Right cardiac atrium (tissue), 5 donors: ENCODE results near the gene OR2V2. TPM values are rescaled to one million over a fixed set of nuclear protein-coding genes. Genes with fewer than 3 reads are reported as not detected.
A peak's percentile ranks its signal among the peaks of the same experiment; 100 is the strongest.
"Not testable (repeated sequence)": the region's sequence is repeated elsewhere in the genome, so short reads cannot be mapped to it uniquely, and the experiment has no call there.

Experiments used
- ATAC-seq, 2 donors: fragments of 200-7000 bp; cut with Tn5 transposase; one replicate each; pipeline versions ENCODE4 v1.8.0 to v1.9.1; 2020; ENCODE audit warnings: moderate library complexity in 2 of 2, mild to moderate bottlenecking in 1 of 2
- DNase-seq, 3 donors: peaks; one replicate each; pipeline ENCODE4 v3.0.0-alpha.2; 2020
- H3K27ac ChIP-seq: one replicate; pipeline ENCODE4 v1.5.1; 2013; ENCODE audit warnings: mild to moderate bottlenecking, low read length, control low read depth, moderate library complexity
- H3K27me3 ChIP-seq: one replicate; pipeline ENCODE4 v1.6.1; 2013; ENCODE audit not compliant: control insufficient read depth, insufficient read depth
- H3K4me1 ChIP-seq: one replicate; pipeline ENCODE4 v1.6.1; 2013; ENCODE audit warnings: low read length; ENCODE audit not compliant: control insufficient read depth, insufficient read depth
- H3K4me3 ChIP-seq: one replicate; pipeline ENCODE4 v1.5.1; 2013; ENCODE audit warnings: low read length, control low read depth
- H3K9me3 ChIP-seq: one replicate; pipeline ENCODE4 v1.6.1; 2013; ENCODE audit warnings: low read length; ENCODE audit not compliant: control insufficient read depth
- WGBS: extraction: QIAGEN DNeasy Blood & Tissue Kit; methylation state at CpG from one replicate; pipeline ENCODE4 v1.1.7; 2013; 5-methylcytosine and 5-hydroxymethylcytosine counted together
- intact Hi-C, 4 donors: fragments of 100-400 bp; cut with DNase I; formaldehyde crosslinking; loops; one replicate each; pipeline versions ENCODE4 v1.11.0 to v1.14.0; 2022 to 2023
- polyA plus RNA-seq: library from polyadenylated mRNA; stranded (reverse); fragments of 200-250 nt; gene quantifications from one replicate; pipeline ENCODE4 v1.2.3, GENCODE V29; 2013
- total RNA-seq, 4 donors: library from RNA; stranded (reverse); fragmentation: NEBNext Ultra II Directional; extraction: Animal tissue kit (Norgen Biotek cat#: 25700); gene quantifications; one replicate each; pipeline ENCODE4 v1.2.1, GENCODE V29; 2021
- donor health status: healthy with polysubstance abuse.
- donor health status: DM: no; HTN: yes; CAD: no.
- donor health status: DM: no; HTN: no; CAD: no.
- donor health status: DM: no; HTN: yes; CAD: no; lungs with severe emphysema.
- donor health status: DM: yes; HTN: yes; CAD: no.

OR2V2 gene
- total and polyA plus RNA-seq, 5 donors = not detected

DNA sequence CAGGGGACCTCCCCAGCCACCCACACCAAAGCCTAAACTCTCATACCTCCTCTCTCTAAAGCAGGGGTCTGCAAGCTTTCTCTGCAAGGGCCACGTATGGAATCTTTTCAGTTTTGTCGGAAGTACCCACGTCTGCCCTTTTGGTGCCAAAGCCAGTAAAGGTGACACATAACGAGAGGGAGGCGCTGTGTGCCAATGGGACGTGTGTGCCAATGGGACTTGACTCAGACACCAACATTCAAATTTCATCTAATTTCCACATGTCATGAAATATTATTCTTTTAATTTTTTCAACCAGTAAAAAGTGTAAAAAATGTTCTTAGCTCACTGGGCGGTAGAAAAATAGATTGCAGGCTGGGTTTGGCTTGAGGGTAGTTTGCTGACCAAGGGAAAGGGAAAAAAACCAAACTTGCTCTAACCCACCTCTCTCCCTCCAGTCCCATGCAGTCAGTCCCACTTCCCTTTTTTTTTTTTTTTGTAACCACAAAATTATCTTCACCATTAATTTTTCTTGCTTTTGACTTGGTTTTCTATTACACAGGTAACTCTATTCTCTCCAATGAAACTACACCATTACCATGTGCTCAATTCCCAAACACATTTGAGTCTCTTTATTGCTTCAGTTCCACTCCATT is 41.9 kb upstream of the OR2V2 start:
- DNase-seq (no peak), ATAC-seq (no peak)
- Histone ChIP-seq H3K27ac (no peak overlapping the region), H3K4me1 (no peaks in the 10 kb centered on the region), H3K4me3 (no peak overlapping the region), H3K27me3 (no peaks in the 10 kb centered on the region), H3K9me3 (no peaks in the 10 kb centered on the region)
- WGBS = 67% methylated on average over 7 of the region's 7 CpGs
- intact Hi-C loops = no loop called here

DNA sequence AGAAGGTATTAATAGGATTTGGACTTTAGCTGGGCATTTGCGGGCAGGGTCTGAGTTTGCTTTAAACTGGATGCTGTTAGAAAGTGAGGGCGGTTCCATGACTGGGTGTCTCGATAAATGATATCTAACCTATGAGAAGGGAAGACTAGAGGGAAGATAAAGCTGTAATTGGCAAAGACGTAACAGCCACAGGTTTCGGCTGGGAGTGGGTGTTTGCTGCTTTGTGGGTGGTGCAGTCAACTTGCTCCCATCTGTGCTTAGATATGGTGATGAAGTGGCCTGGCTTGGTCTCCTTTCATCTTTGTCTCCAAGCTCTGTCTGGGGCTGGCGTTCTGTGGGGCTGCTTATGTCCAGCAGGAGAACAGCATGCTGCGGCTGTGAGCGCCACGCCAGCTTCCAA is 39.7 kb upstream of the OR2V2 start:
- no peak for DNase-seq
- no peak for ATAC-seq
- H3K27ac ChIP-seq = no peak overlapping the region
- WGBS = 63% methylated on average over 9 of the region's 9 CpGs
- H3K4me1 ChIP-seq = no peaks in the 10 kb centered on the region
- no peaks in the 10 kb centered on the region for H3K27me3 ChIP-seq
- no peak overlapping the region for H3K4me3 ChIP-seq
- intact Hi-C loops = no loop called here
- no peaks in the 10 kb centered on the region for H3K9me3 ChIP-seq

DNA sequence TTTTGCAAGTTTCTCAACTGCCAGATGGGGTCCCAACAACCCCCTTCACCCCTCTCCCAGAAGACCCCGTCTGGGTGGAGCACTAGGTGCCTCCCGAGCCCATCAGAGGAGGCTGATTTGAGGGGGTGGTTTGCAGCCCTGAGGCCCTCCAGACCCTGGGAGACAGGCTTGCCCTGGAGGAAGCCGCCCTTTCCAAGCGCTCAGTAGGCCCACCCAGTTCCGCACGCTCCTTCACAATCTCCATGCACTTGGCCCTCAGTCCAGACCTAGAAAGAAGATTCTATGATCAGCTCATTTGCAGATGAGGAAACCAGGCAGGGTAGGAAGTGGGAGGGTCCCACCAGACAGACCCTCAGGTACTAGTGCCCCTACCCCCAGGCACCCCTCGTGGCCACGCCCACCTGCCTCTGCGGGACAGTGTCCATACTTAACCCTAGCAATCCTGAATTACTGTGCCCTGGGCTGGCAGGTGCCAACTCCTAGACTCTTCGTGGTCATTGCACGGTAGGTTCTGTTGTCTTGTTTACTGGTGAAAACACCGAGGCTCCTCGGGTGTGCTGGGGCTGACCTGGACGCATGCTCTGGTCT is 38.7 kb upstream of the OR2V2 start:
- 68% methylated on average over 14 of the region's 14 CpGs for WGBS
- intact Hi-C loops = no loop called here
- no peaks in the 10 kb centered on the region for H3K4me1 ChIP-seq
- DNase-seq = peak in 1 of 3 donors; percentile 23
- no peaks in the 10 kb centered on the region for H3K27me3 ChIP-seq
- H3K4me3 ChIP-seq = no peak overlapping the region
- no peak overlapping the region for H3K27ac ChIP-seq
- no peak for ATAC-seq
- H3K9me3 ChIP-seq = no peaks in the 10 kb centered on the region

DNA sequence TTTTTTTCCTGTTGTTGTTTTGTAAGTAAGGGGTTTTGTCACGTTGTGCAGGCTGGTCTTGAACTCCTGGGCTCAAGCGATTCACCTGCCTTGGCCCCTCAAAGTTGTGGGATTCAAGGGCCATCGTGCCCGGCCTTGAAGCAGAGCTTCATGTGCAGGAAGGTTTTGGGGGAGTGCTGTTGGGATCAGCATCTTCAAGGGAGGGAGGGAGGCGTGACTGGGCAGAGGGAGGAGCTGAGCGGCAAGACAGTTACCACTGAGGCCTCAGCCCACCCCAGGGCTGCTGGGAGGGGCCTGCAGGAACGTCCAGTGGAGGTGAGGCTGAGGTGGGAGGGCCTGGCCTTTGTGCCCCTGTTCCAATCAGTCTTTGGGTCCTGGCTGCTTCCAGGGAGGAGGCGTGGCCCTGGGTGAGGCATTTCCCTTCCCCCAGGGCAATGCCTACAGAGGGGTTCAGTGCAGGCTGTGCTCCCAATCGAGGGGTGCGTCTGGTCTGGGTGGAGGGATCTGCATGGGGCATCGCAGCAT is 37.8 kb upstream of the OR2V2 start:
- no peak for ATAC-seq
- Histone ChIP-seq H3K4me1 (no peaks in the 10 kb centered on the region), H3K27ac (no peak overlapping the region), H3K9me3 (no peaks in the 10 kb centered on the region), H3K27me3 (no peaks in the 10 kb centered on the region), H3K4me3 (no peak overlapping the region)
- 47% methylated on average over 11 of the region's 11 CpGs for WGBS
- DNase-seq = peak in 1 of 3 donors; percentile 28
- intact Hi-C loops = no loop called here

DNA sequence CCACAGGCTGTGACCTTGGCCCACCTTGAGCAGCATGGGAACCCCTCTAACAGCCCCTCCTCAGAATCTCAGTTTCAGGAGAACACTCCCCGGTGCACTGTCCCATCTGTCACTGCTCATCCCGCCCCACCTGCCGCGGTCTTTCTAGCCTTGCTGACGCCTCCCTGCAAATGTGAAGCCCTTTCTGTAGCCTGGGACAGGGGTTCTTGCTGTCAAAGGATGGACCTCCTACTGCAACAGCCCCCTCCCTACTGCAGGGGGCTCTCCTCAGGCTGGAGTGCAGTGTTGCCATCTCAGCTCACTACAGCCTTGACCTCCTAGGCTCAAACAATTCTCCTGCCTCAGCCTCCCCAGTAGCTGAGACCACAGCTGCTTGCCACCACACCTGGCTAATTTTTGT is 36.4 kb upstream of the OR2V2 start:
- ATAC-seq = no peak
- DNase-seq = no peak
- Histone ChIP-seq H3K4me3 (no peak overlapping the region), H3K4me1 (no peaks in the 10 kb centered on the region), H3K27ac (no peak overlapping the region), H3K9me3 (no peaks in the 10 kb centered on the region), H3K27me3 (no peaks in the 10 kb centered on the region)
- 83% methylated on average over 5 of the region's 5 CpGs for WGBS
- intact Hi-C loops = no loop called here

DNA sequence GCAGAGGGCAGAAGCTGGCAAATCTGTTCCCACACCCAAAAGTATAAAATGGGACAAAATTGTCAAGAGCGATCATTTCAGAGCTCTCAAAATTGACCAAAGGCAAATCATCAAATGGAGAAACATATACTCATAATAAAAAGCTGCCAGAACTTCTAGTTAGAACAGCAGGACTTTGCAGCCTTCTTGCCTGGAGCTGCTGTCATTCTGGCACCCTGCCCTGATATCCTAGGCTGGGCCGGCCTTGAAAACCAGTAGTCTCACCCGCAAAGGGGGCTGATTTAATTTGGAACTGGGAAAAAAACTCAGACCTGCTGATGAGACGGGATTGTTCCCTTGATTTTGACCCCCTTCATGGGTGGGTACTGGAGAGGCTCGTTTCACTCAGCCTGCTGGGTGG is 34.9 kb upstream of the OR2V2 start:
- H3K27ac ChIP-seq = no peak overlapping the region
- H3K27me3 ChIP-seq = no peaks in the 10 kb centered on the region
- intact Hi-C loops = no loop called here
- no peak for ATAC-seq
- H3K4me1 ChIP-seq = no peaks in the 10 kb centered on the region
- no peak for DNase-seq
- WGBS = 71% methylated on average over 5 of the region's 5 CpGs
- no peaks in the 10 kb centered on the region for H3K9me3 ChIP-seq
- H3K4me3 ChIP-seq = no peak overlapping the region

DNA sequence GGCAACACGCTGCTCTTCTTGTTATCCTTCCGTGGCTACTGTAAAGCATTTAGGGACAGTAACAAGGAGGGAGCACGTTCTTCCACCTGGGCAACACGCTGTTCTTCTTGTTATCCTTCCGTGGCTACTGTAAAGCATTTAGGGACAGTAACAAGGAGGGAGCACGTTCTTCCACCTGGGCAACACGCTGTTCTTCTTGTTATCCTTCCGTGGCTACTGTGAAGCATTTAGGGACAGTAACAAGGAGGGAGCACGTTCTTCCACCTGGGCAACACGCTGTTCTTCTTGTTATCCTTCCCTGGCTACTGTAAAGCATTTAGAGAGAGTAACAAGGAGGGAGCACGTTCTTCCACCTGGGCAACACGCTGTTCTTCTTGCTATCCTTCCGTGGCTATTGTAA is 33.8 kb upstream of the OR2V2 start:
- DNase-seq, ATAC-seq, H3K27ac ChIP-seq, H3K4me3 ChIP-seq, H3K9me3 ChIP-seq, H3K4me1 ChIP-seq, H3K27me3 ChIP-seq, intact Hi-C loops: not testable (repeated sequence)
- 90% methylated on average over 8 of the region's 13 CpGs for WGBS

DNA sequence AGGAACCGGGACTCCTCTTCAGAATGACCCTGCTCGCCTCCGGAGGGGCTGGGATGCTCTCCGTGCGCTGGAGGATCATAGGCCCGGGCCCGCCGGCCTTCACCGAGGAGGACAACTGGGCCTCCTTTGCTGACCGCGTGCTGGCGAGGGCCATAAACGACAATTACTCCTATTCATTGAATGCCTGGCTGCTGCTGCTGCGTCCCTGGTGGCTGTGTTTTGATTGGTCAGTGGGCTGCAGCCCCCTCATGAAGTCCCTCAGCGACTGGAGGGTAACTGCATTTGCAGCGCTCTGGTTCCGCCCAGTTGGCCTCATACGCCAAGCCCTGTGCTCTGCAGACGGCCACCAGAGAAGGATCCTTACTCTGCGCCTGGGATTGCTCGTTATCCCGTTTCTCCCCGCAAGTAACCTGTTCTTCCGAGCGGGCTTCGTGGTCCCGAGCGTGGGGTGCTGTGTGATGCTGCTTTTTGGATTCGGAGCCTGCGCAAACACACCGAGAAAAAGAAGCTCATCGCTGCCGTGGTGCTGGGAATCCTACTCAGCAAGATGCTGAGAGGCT is 33.0 kb upstream of the OR2V2 start:
- no peaks in the 10 kb centered on the region for H3K9me3 ChIP-seq
- DNase-seq = no peak
- 42% methylated on average over 33 of the region's 33 CpGs for WGBS
- H3K4me1 ChIP-seq = no peaks in the 10 kb centered on the region
- H3K27me3 ChIP-seq = no peaks in the 10 kb centered on the region
- intact Hi-C loops = no loop called here
- H3K27ac ChIP-seq = no peak overlapping the region
- no peak for ATAC-seq
- no peak overlapping the region for H3K4me3 ChIP-seq

DNA sequence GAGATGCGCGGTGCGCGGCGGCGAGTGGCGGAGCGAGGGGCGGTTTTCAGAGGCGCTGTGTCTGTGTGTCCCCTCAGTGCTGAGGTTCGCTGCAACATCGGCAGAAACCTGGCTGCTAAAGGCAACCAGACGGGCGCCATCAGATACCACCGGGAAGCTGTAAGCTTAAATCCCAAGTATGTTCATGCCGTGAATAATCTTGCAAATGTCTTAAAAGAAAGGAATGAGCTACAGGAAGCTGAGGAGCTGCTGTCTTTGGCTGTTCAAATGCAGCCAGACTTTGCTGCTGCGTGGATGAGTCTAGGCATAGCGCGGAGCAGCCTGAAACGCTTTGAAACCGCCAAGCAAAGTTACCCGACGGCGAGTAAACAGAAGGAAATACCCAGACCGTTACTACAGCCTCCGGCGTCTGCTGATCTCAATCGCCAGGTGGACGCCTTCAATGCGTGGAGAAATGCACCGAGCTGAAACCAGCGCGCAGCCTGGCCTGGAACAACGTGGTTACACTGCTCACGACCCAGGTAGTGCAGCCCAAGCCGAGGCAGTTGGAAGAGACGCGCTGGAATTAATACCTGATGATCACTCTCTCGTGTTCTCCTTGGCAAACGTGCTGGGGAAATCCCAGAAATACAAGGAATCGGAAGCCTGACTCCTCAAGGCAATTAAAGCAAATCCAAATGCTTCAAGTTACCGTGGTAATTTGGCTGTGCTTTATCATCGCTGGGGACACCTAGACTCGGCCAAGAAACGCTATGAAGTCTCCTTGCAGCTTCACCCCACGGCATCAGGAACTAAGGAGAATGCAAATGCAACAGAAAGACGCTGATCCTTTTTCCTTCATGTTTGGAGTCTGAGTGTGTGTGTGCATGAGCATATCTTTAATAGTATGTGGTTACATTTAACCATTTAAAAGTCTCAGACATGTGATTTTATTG is 32.3 kb upstream of the OR2V2 start:
- Histone ChIP-seq H3K4me3 (no peak overlapping the region), H3K27ac (no peak overlapping the region), H3K27me3 (no peaks in the 10 kb centered on the region), H3K4me1 (no peaks in the 10 kb centered on the region), H3K9me3 (no peaks in the 10 kb centered on the region)
- intact Hi-C loops = no loop called here
- no peak for DNase-seq
- WGBS = 4% methylated on average over 47 of the region's 47 CpGs
- ATAC-seq = no peak

DNA sequence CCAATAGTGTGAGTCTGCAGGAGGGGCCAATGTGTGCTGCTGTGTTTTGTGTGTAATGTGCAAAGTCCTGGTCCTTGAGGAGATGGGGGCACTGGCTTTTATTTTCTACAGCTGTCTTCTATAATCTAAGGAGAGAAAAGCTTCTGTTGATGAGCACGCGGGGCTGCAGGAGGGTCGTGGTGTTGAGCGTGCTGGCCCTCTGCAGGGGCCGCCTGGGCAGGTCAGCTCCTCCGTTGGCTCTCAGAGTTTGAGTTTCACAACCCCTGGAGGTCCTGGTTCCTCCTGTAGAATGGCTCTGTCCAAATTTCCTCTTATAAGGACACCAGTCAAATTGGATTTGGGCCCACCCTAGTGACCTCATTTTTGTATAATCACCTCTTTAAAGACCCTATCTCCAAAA is 29.0 kb upstream of the OR2V2 start:
- intact Hi-C loops = no loop called here
- no peaks in the 10 kb centered on the region for H3K9me3 ChIP-seq
- DNase-seq (no peak), ATAC-seq (no peak)
- 85% methylated on average over 6 of the region's 6 CpGs for WGBS
- H3K4me3 ChIP-seq = no peak overlapping the region
- no peak overlapping the region for H3K27ac ChIP-seq
- H3K4me1 ChIP-seq = no peaks in the 10 kb centered on the region
- H3K27me3 ChIP-seq = no peaks in the 10 kb centered on the region

DNA sequence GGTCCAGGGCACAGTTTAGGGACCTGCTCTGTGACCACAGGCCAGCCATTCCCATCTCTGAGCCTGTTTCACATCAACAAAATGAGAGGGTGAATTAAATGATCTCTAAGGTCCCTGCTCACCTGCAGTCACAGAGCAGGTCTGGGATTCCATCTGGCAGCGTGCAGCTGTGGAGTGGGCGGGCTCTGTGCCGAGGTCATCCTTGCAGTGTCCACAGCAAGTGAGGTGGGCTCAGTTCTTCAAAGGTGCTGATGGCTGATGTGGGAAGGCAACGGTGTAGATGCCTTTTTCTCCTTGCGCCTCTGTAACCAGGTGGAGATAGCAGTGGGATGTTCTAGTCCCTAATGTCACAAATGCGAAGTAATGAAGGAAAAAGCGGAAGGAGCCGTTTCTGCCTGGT is 28.3 kb upstream of the OR2V2 start:
- ATAC-seq = no peak

More for the DNA sequence above, 28.3 kb upstream of the OR2V2 start:
- no peaks in the 10 kb centered on the region for H3K4me1 ChIP-seq
- no peak overlapping the region for H3K27ac ChIP-seq
- WGBS = 87% methylated on average over 8 of the region's 8 CpGs
- H3K9me3 ChIP-seq = no peaks in the 10 kb centered on the region
- no peak for DNase-seq
- no peaks in the 10 kb centered on the region for H3K27me3 ChIP-seq
- intact Hi-C loops = no loop called here
- H3K4me3 ChIP-seq = no peak overlapping the region
